GM18505 (cell line): Measurements from ENCODE around the gene TOE1.
"Not testable (repeated sequence)": the region's sequence is repeated elsewhere in the genome, so short reads cannot be mapped to it uniquely, and the experiment has no call there.

Experiments used
- ATAC-seq: cut with Tn5 transposase; IDR thresholded peaks from one replicate; pipeline ENCODE4 v1.9.1; 2021; ENCODE audit not compliant: unreplicated experiment
- POLR2A ChIP-seq: IDR thresholded peaks from 4 replicates; pipeline ENCODE4 v1.6.1; 2011; ENCODE audit warnings: borderline replicate concordance; ENCODE audit not compliant: insufficient read depth, insufficient read length; ENCODE audit errors: extremely low read depth

TOE1 gene

DNA sequence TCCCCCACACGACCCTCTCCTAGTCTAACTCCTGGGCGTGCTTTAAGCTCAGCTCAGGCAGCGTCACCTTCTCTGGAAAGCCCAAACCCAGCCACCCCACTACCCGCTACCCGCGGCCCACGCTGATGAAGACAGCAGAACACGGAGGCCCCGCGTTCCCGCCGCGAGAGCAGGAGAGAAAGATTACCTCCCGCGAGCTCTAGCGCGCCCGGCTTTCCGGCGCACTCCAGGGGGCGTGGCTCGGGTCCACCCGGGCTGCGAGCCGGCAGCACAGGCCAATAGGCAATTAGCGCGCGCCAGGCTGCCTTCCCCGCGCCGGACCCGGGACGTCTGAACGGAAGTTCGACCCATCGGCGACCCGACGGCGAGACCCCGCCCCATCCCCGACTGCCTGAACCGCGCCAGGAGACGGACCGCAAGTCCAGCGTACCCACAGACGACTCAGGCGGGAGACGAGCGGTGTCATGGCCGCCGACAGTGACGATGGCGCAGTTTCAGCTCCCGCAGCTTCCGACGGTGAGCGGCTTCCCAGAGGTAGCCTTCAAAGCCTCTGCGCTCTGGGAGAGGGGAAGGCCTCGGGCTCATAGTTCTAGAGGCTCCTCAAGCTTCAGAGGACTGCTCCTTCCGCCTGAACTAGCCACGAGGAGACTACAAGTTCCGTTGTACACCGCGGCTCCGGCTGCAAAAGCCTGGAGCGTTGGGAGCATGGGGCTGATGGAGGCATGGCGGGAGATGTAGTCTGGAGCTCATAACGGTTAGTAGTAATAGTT, at the start of gene TOE1, which contains the start of gene MUTYH:
TOE1 (plus strand) TSS at position 382 of the 770 bp plus-strand sequence; CDS start at position 465, 83 bp downstream.
MUTYH (minus strand) TSS at position 652 of the 770 bp plus-strand sequence. CDS start 5,935 bp downstream, outside the sequence.
- TF ChIP-seq POLR2A, result peak; percentile 88
- peak; percentile 84 for ATAC-seq

DNA sequence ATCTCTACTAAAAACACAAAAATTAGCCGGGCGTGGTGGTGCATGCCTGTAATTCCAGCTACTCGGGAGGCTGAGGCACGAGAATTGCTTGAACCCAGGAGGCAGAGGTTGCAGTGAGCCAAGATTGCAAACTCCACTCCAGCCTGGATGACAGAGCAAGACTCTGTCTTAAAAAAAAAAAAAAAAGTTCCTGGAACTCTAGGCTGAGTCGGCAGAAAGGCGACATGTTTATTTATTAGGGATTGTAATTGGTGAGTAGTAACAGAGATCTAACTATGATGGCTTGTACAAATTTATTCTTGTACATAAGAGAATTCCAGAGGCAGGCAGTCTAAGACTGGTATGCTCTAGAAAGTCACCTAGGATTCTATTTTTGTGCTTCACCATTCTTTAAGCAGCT, 49.0 kb upstream of the TOE1 start:
- not testable (repeated sequence) for ATAC-seq

DNA sequence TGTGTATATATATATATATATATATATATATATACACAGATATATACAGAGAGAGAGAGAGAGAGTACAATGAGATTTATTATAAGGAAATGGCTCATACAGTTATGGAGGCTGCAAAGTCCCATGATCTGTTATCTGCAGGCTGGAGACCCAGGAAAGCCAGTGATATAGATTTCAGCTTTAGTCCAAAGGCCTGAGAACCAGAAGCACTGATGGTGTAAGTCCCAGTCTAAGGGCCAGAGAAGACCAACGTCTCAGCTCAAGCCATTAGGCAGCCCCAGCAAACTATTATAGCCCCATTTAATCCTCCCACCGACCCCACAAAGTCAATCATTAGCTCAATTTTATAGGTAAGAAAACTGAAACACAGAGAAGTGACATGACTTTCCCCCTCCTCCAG, 48.3 kb upstream of the TOE1 start:
- TF ChIP-seq POLR2A, result no peak
- no peak for ATAC-seq

DNA sequence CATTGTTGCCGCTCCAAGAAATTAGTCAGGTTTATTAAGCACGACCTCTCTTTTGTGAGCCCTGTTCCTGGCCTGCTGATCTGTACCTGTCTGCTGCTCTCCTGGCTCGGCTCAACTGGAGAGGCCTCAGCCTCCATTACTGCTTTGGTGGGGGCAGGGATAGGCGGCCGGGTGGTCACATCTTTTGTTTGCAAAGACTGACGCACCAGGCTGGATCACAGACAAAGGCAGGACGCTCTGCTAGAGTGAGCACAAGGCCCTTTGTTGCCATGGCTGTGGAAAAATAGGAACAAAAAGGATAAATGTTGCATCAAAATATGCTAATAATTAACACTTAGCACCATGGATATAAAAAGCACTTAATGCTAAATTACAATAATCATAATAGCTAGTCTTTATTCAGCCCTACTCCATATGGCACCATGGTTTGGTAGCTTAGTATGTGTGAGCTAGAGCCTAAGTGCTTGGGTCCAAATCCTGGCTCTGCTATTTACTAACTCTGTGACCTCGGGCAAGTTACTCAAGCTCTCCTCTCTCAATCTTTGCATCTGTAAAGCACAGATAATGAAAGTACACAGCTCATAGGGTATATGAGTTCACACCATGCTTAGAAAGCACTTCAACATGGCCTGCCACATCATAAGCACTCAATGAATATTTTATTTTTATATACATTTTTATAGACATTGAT, 42.2 kb upstream of the TOE1 start:
- ATAC-seq, result no peak
- TF ChIP-seq POLR2A, result no peak

DNA sequence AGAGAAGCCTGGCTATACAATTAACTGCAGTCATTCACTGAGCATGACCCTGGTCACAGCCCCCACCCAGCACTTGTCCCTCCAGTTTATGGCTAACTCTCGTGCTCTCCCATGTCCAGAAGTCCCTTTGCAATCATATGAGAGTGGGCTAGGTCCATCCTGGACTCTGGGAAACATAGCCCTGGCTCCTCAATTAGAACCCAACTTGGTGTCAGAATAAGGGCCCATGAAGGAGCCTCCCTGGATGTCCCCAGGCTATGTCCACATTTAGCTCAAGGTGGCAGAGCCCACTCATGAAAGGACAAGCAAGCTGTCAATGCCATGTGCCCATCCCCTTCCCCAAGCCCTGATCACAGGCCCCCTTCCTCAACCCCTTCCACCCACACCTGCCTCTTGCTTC, 40.7 kb upstream of the TOE1 start:
- ATAC-seq, result no peak
- TF ChIP-seq POLR2A, result no peak

DNA sequence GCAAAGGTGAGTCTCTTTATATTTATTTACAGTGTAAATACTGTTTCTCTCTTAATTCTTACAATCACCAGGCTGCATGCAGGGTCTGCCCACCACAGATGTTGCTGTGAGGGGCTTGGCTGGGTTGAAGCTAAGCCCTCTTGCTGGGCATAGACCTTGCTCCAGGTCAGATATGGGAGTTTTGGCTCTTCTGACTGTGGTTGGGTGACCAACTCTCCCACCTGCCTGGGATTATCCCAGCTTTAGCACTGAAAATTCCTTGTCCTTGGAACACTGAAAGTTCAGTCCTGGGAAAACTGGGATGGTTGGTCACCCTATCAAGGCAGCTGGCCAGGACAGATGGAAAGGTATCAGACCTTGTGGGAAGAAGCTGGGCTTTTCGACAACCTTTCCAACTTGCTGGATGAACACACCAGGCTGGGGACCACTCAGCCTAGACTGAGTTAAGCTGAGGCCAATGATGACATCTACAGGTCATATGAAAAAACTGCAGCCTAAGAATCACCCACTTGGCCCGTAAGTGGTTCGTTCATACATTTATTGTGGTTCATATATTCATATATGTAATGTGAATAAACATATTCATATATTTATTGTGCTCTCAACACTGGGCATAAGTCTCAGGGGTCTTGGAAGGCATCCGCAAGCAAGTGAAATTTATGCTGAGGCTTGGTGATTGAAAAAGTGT, 39.8 kb upstream of the TOE1 start:
- ATAC-seq, result no peak
- no peak for TF ChIP-seq POLR2A

DNA sequence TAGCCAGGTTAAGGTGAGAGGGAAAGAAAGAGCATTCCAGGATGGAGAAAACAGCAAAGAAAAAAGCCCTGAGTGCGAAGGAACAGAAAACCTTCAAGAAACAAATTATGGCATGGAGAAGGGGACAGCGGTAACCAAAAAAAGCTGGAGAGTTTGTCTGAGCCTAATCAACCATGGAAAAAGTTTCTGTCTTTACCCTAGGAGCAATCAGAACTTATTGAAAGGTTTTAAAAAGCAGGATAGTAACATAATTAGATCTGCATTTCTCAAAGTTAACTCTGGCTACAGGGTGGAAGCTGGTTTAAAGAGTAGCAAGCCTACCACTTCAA, 39.3 kb upstream of the TOE1 start:
- TF ChIP-seq POLR2A, result no peak
- ATAC-seq, result no peak

DNA sequence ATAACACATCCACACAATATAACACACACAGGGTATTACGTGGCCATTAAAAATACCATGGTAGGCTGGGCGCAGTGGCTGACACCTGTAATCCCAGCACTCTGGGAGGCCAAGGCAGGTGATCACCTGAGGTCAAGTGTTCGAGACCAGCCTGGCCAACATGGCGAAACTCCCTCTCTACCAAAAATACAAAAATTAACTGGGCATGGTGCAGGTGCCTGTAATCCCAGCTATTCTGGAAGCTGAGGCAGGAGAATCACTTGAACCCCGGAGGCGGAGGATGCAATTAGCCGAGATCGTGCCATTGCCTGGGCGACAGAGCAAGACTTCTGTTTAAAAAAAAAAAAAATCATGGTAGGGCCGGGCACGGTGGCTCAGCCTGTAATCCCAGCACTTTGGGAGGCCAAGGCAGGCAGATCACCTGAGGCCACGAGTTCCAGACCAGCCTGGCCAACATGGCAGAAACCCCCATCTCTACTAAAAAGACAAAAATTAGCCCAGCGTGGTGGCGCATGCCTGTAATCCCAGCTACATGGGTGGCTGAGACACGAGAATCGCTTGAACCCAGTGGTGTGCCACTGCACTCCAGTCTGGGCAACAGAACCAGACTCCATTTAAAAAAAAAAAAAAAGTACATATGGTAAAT, 37.3 kb upstream of the TOE1 start:
- ATAC-seq, result no peak

DNA sequence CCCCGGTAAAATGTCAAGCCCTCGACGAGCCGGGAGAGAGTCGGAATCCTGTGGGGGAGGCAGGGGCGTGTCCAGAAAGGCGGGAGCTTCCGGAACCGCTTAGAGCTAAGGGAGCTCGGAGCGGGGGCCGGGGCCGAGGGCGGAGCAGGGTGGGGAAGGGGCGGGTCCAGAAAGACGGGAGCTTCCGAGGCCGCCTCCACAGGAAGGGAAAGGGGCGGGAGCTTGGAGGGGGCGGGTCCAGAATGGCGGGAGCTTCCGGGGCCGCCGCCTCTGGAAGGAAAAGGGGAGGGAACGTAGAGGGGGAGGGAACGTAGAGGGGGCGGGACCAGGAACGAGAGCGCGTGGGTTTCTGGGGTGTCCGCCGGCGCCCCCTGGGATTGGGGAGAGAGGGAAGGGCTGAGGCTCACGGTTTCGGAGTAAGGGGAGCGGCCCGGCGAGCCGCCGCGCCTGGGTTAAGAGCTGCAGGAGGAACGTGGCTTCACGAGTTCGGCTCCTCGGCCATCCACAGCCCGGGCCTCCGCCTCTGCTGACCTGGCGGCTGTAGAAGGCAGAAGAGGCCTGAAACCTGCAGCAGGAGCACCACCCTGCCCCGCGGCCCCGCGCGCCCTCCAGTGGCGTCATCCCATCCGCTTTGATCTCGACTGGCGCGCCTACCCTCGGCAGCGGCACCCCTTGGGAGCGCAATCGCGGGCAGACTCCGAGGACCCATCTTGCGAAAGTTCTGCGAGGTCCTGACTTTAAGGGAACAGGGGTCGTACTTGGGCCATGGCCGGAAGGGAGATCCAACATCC, 36.3 kb upstream of the TOE1 start:
- TF ChIP-seq POLR2A, result peak; percentile 73
- peak; percentile 60 for ATAC-seq

More for the DNA sequence above, 37.3 kb upstream of the TOE1 start:
- no peak for TF ChIP-seq POLR2A

DNA sequence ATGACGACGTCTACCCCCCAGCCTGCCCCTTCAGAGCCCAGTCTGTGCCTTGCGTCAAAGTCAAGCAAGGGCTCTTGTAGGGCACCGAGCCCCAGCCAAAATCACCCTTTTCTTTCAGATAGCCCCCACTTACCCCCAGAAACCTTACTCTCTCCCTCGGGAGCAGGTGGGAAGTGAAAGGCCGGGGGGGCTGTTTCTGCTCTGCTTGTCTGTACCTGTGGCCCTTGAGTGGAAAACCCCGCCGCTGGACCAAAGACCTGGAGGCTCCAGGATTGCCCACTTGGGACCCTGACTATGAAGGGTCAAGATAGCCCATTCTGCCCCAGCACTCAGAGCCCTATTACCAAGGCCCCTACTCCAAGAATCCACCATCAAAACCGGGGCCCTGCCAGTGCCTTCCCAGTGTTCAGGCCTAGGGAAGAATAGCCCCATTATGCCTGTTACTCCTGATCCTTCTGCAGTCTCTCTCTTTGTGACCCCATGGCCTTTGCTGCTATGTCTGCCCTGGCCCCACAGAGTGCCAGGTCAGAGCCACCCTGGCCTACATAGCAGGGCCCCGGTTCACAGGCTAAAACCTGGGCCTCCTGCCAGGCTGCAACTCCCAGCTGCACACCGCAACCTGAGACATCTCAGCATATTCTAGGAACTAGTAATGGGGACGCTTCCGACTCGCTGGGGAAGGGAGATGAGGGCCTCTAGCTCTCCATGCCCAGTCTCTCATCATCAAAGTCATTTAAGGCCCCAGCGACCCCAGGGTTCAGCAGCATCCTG, 35.5 kb upstream of the TOE1 start:
- TF ChIP-seq POLR2A, result no peak
- no peak for ATAC-seq

DNA sequence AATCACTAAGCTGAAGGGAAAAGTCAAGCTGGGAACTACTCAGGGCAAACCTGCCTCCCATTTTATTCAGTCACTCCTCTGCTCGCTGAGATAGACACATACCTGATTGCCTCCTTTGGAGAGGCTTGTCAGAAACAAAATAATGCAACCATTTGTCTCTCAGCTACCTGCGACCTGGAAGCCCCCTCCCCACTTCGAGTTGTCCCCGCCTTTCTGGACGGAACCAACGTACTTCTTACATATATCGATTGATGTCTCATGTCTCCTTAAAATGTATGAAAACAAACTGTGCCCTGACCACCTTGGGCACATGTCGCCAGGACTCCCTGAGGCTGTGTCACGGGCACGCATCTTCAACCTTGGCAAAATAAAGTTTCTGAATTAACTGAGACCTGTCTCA, 34.7 kb upstream of the TOE1 start:
- no peak for TF ChIP-seq POLR2A
- no peak for ATAC-seq

DNA sequence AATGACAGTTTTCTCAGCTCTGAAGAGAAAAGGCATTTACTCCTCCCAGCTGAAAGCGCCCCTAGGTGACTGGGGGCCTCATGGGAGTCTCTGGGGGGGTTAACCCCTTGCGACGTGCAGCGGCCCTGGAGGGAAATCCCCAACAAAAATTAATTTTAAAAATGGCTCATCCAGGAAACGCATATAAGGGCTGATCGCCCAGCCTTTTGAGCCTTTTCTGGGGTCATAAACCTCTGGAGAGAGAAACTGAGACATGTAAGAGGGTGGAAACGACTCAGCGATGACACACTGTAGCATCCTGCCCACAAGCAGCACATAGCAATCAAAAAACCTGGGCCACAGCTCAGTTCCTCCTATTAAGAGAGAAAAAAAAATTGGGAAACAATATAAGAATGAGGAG, 33.7 kb upstream of the TOE1 start:
- no peak for TF ChIP-seq POLR2A
- ATAC-seq, result no peak
